ENCODE measurements around the gene PEX11G. TPM values are rescaled to one million over a fixed set of nuclear protein-coding genes. Genes with fewer than 3 reads are reported as not detected.

PEX11G gene
- total and polyA plus RNA-seq, 8 donors: 3.9 to 8.8 (median 5.5) TPM; not detected in 3

- intact Hi-C loops (cut with DNase I; ENCODE audit: low total_unique reads): no loop called here
- Histone ChIP-seq H3K27me3 (no peaks in the 10 kb centered on the region), H3K4me1 (peaks cover 0 to 43% (median 30%) of the 10 kb centered on the region in 4 donors), H3K27ac (no peak overlapping the region), H3K36me3 (peaks cover 0 to 16% (median 12%) of the 10 kb centered on the region in 4 donors), H3K9me3 (no peaks in the 10 kb centered on the region), H3K4me3 (no peak overlapping the region)
- TF ChIP-seq POLR2A (IDR thresholded peaks at IDR 0.05) (no peak), EP300 (IDR thresholded peaks at IDR 0.05) (no peak), CTCF (IDR thresholded peaks at IDR 0.05) (no peak), POLR2AphosphoS5 (IDR thresholded peaks at IDR 0.05) (no peak)
- 85 to 92% (median 90%) methylated on average over 20 of the region's 20 CpGs for WGBS, 5 donors
- DNase-seq: no peak
Measured at GRCh38 chr19:7428651-7429113, 60.2 kb downstream of the PEX11G start.

- H3K4me3 ChIP-seq: no peak overlapping the region
- 47 to 58% (median 52%) methylated on average over 5 of the region's 5 CpGs for WGBS, 5 donors
- DNase-seq: no peak
- peaks cover 0 to 16% (median 14%) of the 10 kb centered on the region in 4 donors for H3K36me3 ChIP-seq
- intact Hi-C loops (cut with DNase I; ENCODE audit: low total_unique reads): no loop called here
- no peak for TF ChIP-seq POLR2A (IDR thresholded peaks at IDR 0.05)
- TF ChIP-seq CTCF (IDR thresholded peaks at IDR 0.05): no peak
- no peak for TF ChIP-seq POLR2AphosphoS5 (IDR thresholded peaks at IDR 0.05)
- TF ChIP-seq EP300 (IDR thresholded peaks at IDR 0.05): no peak
- peak overlapping the region in 1 of 5 donors; percentile 66 for H3K27ac ChIP-seq
- H3K4me1 ChIP-seq: peaks cover 0 to 43% (median 30%) of the 10 kb centered on the region in 4 donors
- no peaks in the 10 kb centered on the region for H3K9me3 ChIP-seq
- no peaks in the 10 kb centered on the region for H3K27me3 ChIP-seq
Measured at GRCh38 chr19:7427944-7428343, 60.9 kb downstream of the PEX11G start.

- no peak for TF ChIP-seq POLR2A (IDR thresholded peaks at IDR 0.05)
- TF ChIP-seq POLR2AphosphoS5 (IDR thresholded peaks at IDR 0.05): no peak
- TF ChIP-seq EP300 (IDR thresholded peaks at IDR 0.05): no peak
- no peak for TF ChIP-seq CTCF (IDR thresholded peaks at IDR 0.05)
- DNase-seq: no peak
- Histone ChIP-seq H3K9me3 (no peaks in the 10 kb centered on the region), H3K36me3 (peaks cover 0 to 23% (median 13%) of the 10 kb centered on the region in 4 donors), H3K4me3 (no peak overlapping the region), H3K4me1 (peaks cover 0 to 48% (median 30%) of the 10 kb centered on the region in 4 donors), H3K27me3 (no peaks in the 10 kb centered on the region), H3K27ac (peak overlapping the region in 1 of 5 donors; percentile 66)
- WGBS, 5 donors: 77 to 83% (median 80%) methylated on average over 9 of the region's 9 CpGs
- intact Hi-C loops (cut with DNase I; ENCODE audit: low total_unique reads): no loop called here
Measured at GRCh38 chr19:7426986-7427385, 61.8 kb downstream of the PEX11G start.

Other genes with a start within 250 kb of the PEX11G start
- gene INSR, start 194.6 kb downstream of the PEX11G start, total RNA-seq: 100 to 1,000 TPM in 2 of 5 donors, 10 to 100 TPM in 3; 50.4 to 513 (median 90.4) TPM
- 1 to 10 TPM; 4.4 to 7.8 (median 6.1) TPM for gene INSR, start 194.6 kb downstream of the PEX11G start, polyA plus RNA-seq
- 10 to 100 TPM; 26.8 to 56.2 (median 37.1) TPM for gene ARHGEF18, start 140.1 kb downstream of the PEX11G start, total RNA-seq
- gene ARHGEF18, start 140.1 kb downstream of the PEX11G start, polyA plus RNA-seq: 10 to 100 TPM; 12.6 to 19.3 (median 14.8) TPM
- gene ZNF358, start 27.1 kb upstream of the PEX11G start, total RNA-seq: 100 to 1,000 TPM in 1 of 5 donors, 10 to 100 TPM in 3, 1 to 10 TPM in 1; 6.2 to 304 (median 84.0) TPM
- gene ZNF358, start 27.1 kb upstream of the PEX11G start, polyA plus RNA-seq: 10 to 100 TPM; 68.0 to 75.8 (median 72.4) TPM
- 10 to 100 TPM in 3 of 5 donors, 1 to 10 TPM in 2; 5.1 to 56.6 (median 18.3) TPM for gene MCOLN1, start 33.6 kb upstream of the PEX11G start, total RNA-seq
- 10 to 100 TPM; 13.3 to 25.5 (median 19.2) TPM for gene MCOLN1, start 33.6 kb upstream of the PEX11G start, polyA plus RNA-seq
- gene PNPLA6, start 46.7 kb upstream of the PEX11G start, total RNA-seq: 100 to 1,000 TPM in 2 of 5 donors, 10 to 100 TPM in 3; 15.2 to 357 (median 70.1) TPM
- 10 to 100 TPM; 31.3 to 38.4 (median 38.0) TPM for gene PNPLA6, start 46.7 kb upstream of the PEX11G start, polyA plus RNA-seq
- 100 to 1,000 TPM in 1 of 5 donors, 10 to 100 TPM in 3, 1 to 10 TPM in 1; 5.5 to 232 (median 43.8) TPM for gene CAMSAP3, start 106.8 kb upstream of the PEX11G start, total RNA-seq
- 10 to 100 TPM; 17.0 to 21.5 (median 21.1) TPM for gene CAMSAP3, start 106.8 kb upstream of the PEX11G start, polyA plus RNA-seq
- gene XAB2, start 140.5 kb upstream of the PEX11G start, total RNA-seq: 100 to 1,000 TPM in 1 of 5 donors, 10 to 100 TPM in 4; 24.6 to 106 (median 40.7) TPM
- 10 to 100 TPM; 43.2 to 57.5 (median 53.6) TPM for gene XAB2, start 140.5 kb upstream of the PEX11G start, polyA plus RNA-seq
- gene PET100, start 140.8 kb upstream of the PEX11G start, total RNA-seq: 10 to 100 TPM in 3 of 5 donors, 1 to 10 TPM in 1, under 1 TPM in 1; 0.89 to 33.2 (median 10.1) TPM
- 100 to 1,000 TPM; 115 to 197 (median 188) TPM for gene PET100, start 140.8 kb upstream of the PEX11G start, polyA plus RNA-seq
- 1 to 10 TPM in 1 of 5 donors, not detected in 4; 2.7 TPM for gene PCP2, start 144.7 kb upstream of the PEX11G start, total RNA-seq
- gene PCP2, start 144.7 kb upstream of the PEX11G start, polyA plus RNA-seq: 1 to 10 TPM; 3.7 to 9.3 (median 4.3) TPM
- gene STXBP2, start 148.1 kb upstream of the PEX11G start, total RNA-seq: 100 to 1,000 TPM in 4 of 5 donors, 10 to 100 TPM in 1; 46.6 to 734 (median 167) TPM
- gene STXBP2, start 148.1 kb upstream of the PEX11G start, polyA plus RNA-seq: 100 to 1,000 TPM in 2 of 3 donors, 10 to 100 TPM in 1; 90.1 to 145 (median 130) TPM
- gene RETN, start 180.0 kb upstream of the PEX11G start, total RNA-seq: 1 to 10 TPM in 1 of 5 donors, not detected in 4; 9.6 TPM
- gene RETN, start 180.0 kb upstream of the PEX11G start, polyA plus RNA-seq: 10 to 100 TPM in 1 of 3 donors, 1 to 10 TPM in 1, not detected in 1; 6.2 to 41.4 TPM
- gene MCEMP1, start 188.1 kb upstream of the PEX11G start, total RNA-seq: 1 to 10 TPM in 1 of 5 donors, under 1 TPM in 2, not detected in 2; 0.37 to 7.0 (median 0.43) TPM
- 1 to 10 TPM in 2 of 3 donors, under 1 TPM in 1; 0.65 to 9.1 (median 1.2) TPM for gene MCEMP1, start 188.1 kb upstream of the PEX11G start, polyA plus RNA-seq
- 10 to 100 TPM in 3 of 5 donors, 1 to 10 TPM in 2; 4.5 to 20.6 (median 15.1) TPM for gene TRAPPC5, start 191.8 kb upstream of the PEX11G start, total RNA-seq
- gene TRAPPC5, start 191.8 kb upstream of the PEX11G start, polyA plus RNA-seq: 100 to 1,000 TPM; 108 to 203 (median 134) TPM
- 1 to 10 TPM in 1 of 5 donors, not detected in 4; 1.5 TPM for gene FCER2, start 213.1 kb upstream of the PEX11G start, total RNA-seq
- gene FCER2, start 213.1 kb upstream of the PEX11G start, polyA plus RNA-seq: under 1 TPM in 1 of 3 donors, not detected in 2; 0.48 TPM
- gene CLEC4G, start 243.1 kb upstream of the PEX11G start, total RNA-seq: 1 to 10 TPM in 1 of 5 donors, under 1 TPM in 1, not detected in 3; 0.37 to 1.0 TPM
- gene CLEC4G, start 243.1 kb upstream of the PEX11G start, polyA plus RNA-seq: 1 to 10 TPM in 1 of 3 donors, under 1 TPM in 1, not detected in 1; 0.25 to 1.2 TPM